ENCODE data around the gene OR4Q2. TPM values are rescaled to one million over a fixed set of nuclear protein-coding genes. Genes with fewer than 3 reads are reported as not detected.
"Not testable (repeated sequence)": the region's sequence is repeated elsewhere in the genome, so short reads cannot be mapped to it uniquely, and the experiment has no call there.

Gene OR4Q2
- not detected for total RNA-seq

- POLR2A ChIA-PET, result no interaction called here
- Mint-ChIP-seq H3K9me3 (peaks cover 3% of the 10 kb centered on the region), H3K36me3 (no peaks in the 10 kb centered on the region), H3K27ac (no peak within 1 kb of the TSS), H3K27me3 (no peaks in the 10 kb centered on the region), H3K4me3 (no peak within 1 kb of the TSS), H3K4me1 (no peaks in the 10 kb centered on the region)
- DNase-seq (no peak), ATAC-seq (ENCODE audit: low read depth) (no peak)
These were observed at the start of gene OR4Q2 for GRCh38 chr14:20001863-20002262. Gene OR4Q2, plus strand, starts transcription at chr14:20002163.

- H3K4me1 Mint-ChIP-seq; POLR2A ChIA-PET; H3K9me3 Mint-ChIP-seq; H3K36me3 Mint-ChIP-seq; H3K27ac Mint-ChIP-seq; H3K27me3 Mint-ChIP-seq; DNase-seq; ATAC-seq (ENCODE audit: low read depth); H3K4me3 Mint-ChIP-seq: not testable (repeated sequence)
These were observed 32.2 kb upstream of the OR4Q2 start for GRCh38 chr14:19969735-19970134.

- DNase-seq (no peak), ATAC-seq (ENCODE audit: low read depth) (peak; percentile 82)
- Mint-ChIP-seq H3K27ac (peak overlapping the region; percentile 15), H3K27me3 (no peaks in the 10 kb centered on the region), H3K36me3 (peaks cover 9% of the 10 kb centered on the region), H3K4me1 (peaks cover 11% of the 10 kb centered on the region), H3K9me3 (peaks cover 9% of the 10 kb centered on the region), H3K4me3 (peak overlapping the region; percentile 28)
- POLR2A ChIA-PET, result no interaction called here
These were observed 27.1 kb upstream of the OR4Q2 start for GRCh38 chr14:19974844-19975243.

GRCh38 chr14:19975291-19975690, 26.7 kb upstream of the OR4Q2 start, which contains the start of gene OR4K15:
Gene OR4K15, plus strand, starts transcription at chr14:19975591. Its CDS starts 0 bp downstream, at chr14:19975591.
- Mint-ChIP-seq H3K4me1 (peaks cover 11% of the 10 kb centered on the region), H3K27ac (peak within 1 kb of the TSS; percentile 15), H3K27me3 (no peaks in the 10 kb centered on the region), H3K4me3 (peak within 1 kb of the TSS; percentile 28), H3K36me3 (peaks cover 9% of the 10 kb centered on the region), H3K9me3 (peaks cover 9% of the 10 kb centered on the region)
- POLR2A ChIA-PET, result no interaction called here
- DNase-seq, result no peak
- ATAC-seq (ENCODE audit: low read depth), result no peak

- H3K4me1 Mint-ChIP-seq, result no peaks in the 10 kb centered on the region
These were observed 8.5 kb upstream of the OR4Q2 start for GRCh38 chr14:19993438-19993837.

GRCh38 chr14:20002319-20002718, 356 bp downstream of the OR4Q2 start:
- H3K27ac Mint-ChIP-seq, result no peak overlapping the region
- no peak for ATAC-seq (ENCODE audit: low read depth)
- no peaks in the 10 kb centered on the region for H3K27me3 Mint-ChIP-seq
- H3K4me3 Mint-ChIP-seq, result no peak overlapping the region
- H3K36me3 Mint-ChIP-seq, result no peaks in the 10 kb centered on the region
- H3K9me3 Mint-ChIP-seq, result peaks cover 3% of the 10 kb centered on the region
- H3K4me1 Mint-ChIP-seq, result no peaks in the 10 kb centered on the region
- no peak for DNase-seq
- POLR2A ChIA-PET, result no interaction called here

More at GRCh38 chr14:19993438-19993837, 8.5 kb upstream of the OR4Q2 start:
- DNase-seq (no peak), ATAC-seq (ENCODE audit: low read depth) (no peak)
- Mint-ChIP-seq H3K27me3 (peaks cover 3% of the 10 kb centered on the region), H3K36me3 (peaks cover 2% of the 10 kb centered on the region), H3K4me3 (no peak overlapping the region), H3K9me3 (peaks cover 6% of the 10 kb centered on the region), H3K27ac (no peak overlapping the region)
- POLR2A ChIA-PET, result no interaction called here

GRCh38 chr14:20008156-20008555, 6.2 kb downstream of the OR4Q2 start:
- H3K4me1 Mint-ChIP-seq, result no peaks in the 10 kb centered on the region
- H3K36me3 Mint-ChIP-seq, result no peaks in the 10 kb centered on the region
- H3K27me3 Mint-ChIP-seq, result no peaks in the 10 kb centered on the region
- no peak overlapping the region for H3K4me3 Mint-ChIP-seq
- ATAC-seq (ENCODE audit: low read depth) (no peak), DNase-seq (no peak)
- H3K9me3 Mint-ChIP-seq, result peaks cover 6% of the 10 kb centered on the region
- H3K27ac Mint-ChIP-seq, result no peak overlapping the region
- POLR2A ChIA-PET, result no interaction called here

- Mint-ChIP-seq H3K27me3 (no peaks in the 10 kb centered on the region), H3K36me3 (no peaks in the 10 kb centered on the region), H3K9me3 (peaks cover under 1% of the 10 kb centered on the region), H3K4me3 (no peak within 1 kb of the TSS), H3K4me1 (no peaks in the 10 kb centered on the region), H3K27ac (no peak within 1 kb of the TSS)
- ATAC-seq (ENCODE audit: low read depth) (no peak), DNase-seq (no peak)
- POLR2A ChIA-PET, result no interaction called here
These were observed 17.4 kb downstream of the OR4Q2 start, which contains the start of gene OR4K14 for GRCh38 chr14:20019257-20019865. Gene OR4K14, minus strand, starts transcription at chr14:20019307. Its CDS starts 4,114 bp downstream, at chr14:20015193.

GRCh38 chr14:20031058-20031457, 29.1 kb downstream of the OR4Q2 start:
- no peaks in the 10 kb centered on the region for H3K4me1 Mint-ChIP-seq
- no peaks in the 10 kb centered on the region for H3K9me3 Mint-ChIP-seq
- H3K27me3 Mint-ChIP-seq, result no peaks in the 10 kb centered on the region
- no peak for ATAC-seq (ENCODE audit: low read depth)
- no peak overlapping the region for H3K27ac Mint-ChIP-seq
- no peak overlapping the region for H3K4me3 Mint-ChIP-seq
- POLR2A ChIA-PET, result no interaction called here
- H3K36me3 Mint-ChIP-seq, result no peaks in the 10 kb centered on the region
- no peak for DNase-seq

- DNase-seq, result no peak
- Mint-ChIP-seq H3K27ac (no peak overlapping the region), H3K9me3 (no peaks in the 10 kb centered on the region), H3K4me3 (no peak overlapping the region), H3K27me3 (no peaks in the 10 kb centered on the region), H3K4me1 (no peaks in the 10 kb centered on the region), H3K36me3 (no peaks in the 10 kb centered on the region)
- ATAC-seq (ENCODE audit: low read depth), result no peak
- POLR2A ChIA-PET, result no interaction called here
These were observed 33.5 kb downstream of the OR4Q2 start for GRCh38 chr14:20035449-20035848.

GRCh38 chr14:20035938-20036337, 34.0 kb downstream of the OR4Q2 start, which contains the start of gene OR4K13:
Gene OR4K13, minus strand, starts transcription at chr14:20036038. Its CDS starts 1,280 bp downstream, at chr14:20034758.
- Mint-ChIP-seq H3K36me3 (no peaks in the 10 kb centered on the region), H3K4me3 (no peak within 1 kb of the TSS), H3K9me3 (no peaks in the 10 kb centered on the region), H3K27ac (no peak within 1 kb of the TSS), H3K4me1 (no peaks in the 10 kb centered on the region), H3K27me3 (no peaks in the 10 kb centered on the region)
- ATAC-seq (ENCODE audit: low read depth) (no peak), DNase-seq (no peak)
- POLR2A ChIA-PET, result no interaction called here

GRCh38 chr14:20044243-20044642, 42.3 kb downstream of the OR4Q2 start:
- Mint-ChIP-seq H3K4me1 (no peaks in the 10 kb centered on the region), H3K9me3 (peaks cover 4% of the 10 kb centered on the region), H3K36me3 (no peaks in the 10 kb centered on the region), H3K4me3 (no peak overlapping the region), H3K27ac (no peak overlapping the region), H3K27me3 (no peaks in the 10 kb centered on the region)
- ATAC-seq (ENCODE audit: low read depth) (no peak), DNase-seq (no peak)
- POLR2A ChIA-PET, result no interaction called here

- ATAC-seq (ENCODE audit: low read depth) (no peak), DNase-seq (no peak)
- Mint-ChIP-seq H3K9me3 (peaks cover 4% of the 10 kb centered on the region), H3K36me3 (no peaks in the 10 kb centered on the region), H3K4me1 (no peaks in the 10 kb centered on the region), H3K27me3 (peaks cover 2% of the 10 kb centered on the region), H3K4me3 (no peak overlapping the region), H3K27ac (no peak overlapping the region)
- POLR2A ChIA-PET, result no interaction called here
These were observed 46.2 kb downstream of the OR4Q2 start for GRCh38 chr14:20048202-20048601.

All from activated naive CD8-positive, alpha-beta T cell treated with anti-CD3 and anti-CD28 coated beads, Interleukin-2, amount 10 ng/mL, durations not matched to agents 7 days and 5 days (primary cell).